GM19397 (cell line): Measurements from ENCODE around the gene CDCP2.
"Not testable (repeated sequence)": the region's sequence is repeated elsewhere in the genome, so short reads cannot be mapped to it uniquely, and the experiment has no call there.

Experiments
- ATAC-seq: cut with Tn5 transposase; IDR thresholded peaks from one replicate; pipeline ENCODE4 v1.9.1; 2021; ENCODE audit warnings: mild to moderate bottlenecking, moderate library complexity; ENCODE audit not compliant: unreplicated experiment

CDCP2 gene

DNA sequence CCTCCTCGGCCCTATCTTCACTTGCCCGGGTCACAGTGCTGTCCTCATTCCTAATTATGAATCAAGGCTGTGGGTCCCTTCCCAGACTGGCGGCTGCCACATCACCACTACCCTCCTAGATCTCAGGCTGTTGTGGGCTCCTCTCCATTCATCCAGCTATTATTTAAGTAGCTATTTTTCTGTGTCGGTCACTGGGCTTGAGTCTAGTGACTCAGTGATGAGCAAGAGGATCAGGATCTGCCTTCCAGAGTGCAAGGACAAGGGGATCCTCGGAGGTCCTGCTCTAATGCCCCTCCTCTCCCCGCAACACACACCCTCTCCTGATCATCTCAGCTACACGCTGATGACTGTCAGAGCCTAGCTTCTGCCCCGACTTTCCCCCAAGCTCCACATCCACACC, 34.1 kb downstream of the CDCP2 start:
- ATAC-seq = no peak

DNA sequence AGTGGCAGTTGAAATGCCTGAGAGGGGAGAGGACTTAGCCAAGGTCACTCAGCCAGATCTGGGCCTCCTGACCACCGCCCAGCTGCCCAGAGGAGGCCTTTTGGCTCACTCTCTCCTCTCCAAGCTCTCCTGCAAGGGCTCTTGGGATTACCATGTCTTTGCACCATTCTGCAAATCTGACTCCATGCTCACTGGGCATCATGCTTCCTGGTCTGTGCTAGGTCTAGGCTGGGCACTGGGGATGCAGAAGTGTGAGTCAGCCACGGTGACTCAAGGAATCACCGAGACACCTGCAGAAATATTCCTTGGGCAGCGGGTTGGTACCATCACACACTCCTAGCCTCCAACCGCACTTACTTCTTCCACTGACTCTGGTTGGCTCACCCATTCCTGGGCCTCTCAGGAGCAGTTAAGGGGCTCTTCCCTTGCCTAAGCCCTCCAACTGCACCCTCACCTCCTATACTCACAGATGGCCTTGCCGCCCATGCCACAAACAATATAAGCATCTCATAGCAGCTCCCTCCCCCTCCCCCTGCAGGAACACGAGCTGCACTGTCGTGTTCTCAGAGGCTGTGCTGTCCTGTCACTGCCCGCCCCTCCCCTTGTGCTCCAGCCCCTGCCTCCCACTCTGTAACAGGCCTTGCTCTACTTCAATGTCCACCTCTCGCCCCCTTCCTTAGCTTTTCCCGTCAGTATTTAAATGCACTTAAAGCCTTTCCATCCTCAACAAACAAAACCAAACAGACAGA, 34.8 kb downstream of the CDCP2 start:
- ATAC-seq = no peak

DNA sequence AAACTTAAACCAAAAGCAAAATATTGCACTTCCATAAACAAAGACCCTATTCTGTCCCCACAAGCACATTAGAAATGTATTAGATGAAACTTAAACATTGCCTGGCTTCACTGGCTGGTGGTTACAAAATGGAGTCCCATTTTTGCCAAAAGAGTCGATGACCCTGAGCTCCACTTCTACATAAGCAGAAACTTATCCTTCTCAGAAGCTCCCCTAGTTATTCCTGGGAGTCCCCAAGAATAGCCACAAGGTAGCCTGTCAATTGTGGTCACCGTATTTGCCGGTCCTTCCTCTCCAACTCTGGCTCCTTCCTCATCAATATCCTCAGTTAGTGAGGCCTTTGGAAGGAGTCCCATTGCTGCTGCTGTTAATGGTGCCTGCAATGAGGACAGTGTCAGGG, 37.3 kb downstream of the CDCP2 start:
- ATAC-seq = no peak

DNA sequence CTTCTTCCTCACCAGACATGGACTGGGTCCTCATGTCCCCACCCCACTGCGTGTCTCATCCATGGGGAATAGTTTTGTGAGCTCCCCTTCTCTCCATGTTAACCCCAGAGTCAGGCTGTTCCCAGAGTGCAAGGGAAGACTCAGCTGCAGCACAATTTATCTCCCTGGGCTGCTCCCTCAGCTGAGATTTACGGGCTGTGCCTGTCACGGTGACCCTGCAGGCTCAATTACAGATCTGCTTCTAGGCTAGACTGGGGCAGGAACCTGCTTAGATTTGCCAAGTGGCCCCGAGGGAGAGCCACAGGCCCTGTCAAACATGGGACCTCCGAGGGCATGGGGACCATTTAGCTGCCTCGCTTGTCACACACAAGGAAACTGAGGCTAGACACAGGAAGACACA, 37.8 kb downstream of the CDCP2 start:
- ATAC-seq = no peak

DNA sequence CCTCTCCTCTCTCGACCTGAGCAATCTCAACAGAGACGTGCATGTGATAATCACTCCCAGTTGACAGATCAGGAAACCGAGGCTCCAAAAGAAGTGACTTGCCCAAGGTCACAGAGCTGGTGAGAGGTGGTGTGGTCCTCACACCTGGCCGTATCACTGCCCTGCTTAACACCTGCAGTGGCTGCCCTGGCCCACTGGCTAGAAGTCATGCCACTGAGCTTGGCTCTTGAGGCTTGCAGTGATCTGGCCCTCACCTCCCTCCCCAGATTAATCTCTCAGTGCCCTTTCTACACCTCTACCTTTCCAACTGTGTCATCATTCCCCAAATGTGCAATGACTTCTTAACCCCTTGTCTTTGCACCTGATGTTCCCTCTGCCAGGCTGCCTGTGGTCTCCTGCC, 38.8 kb downstream of the CDCP2 start:
- ATAC-seq = no peak

DNA sequence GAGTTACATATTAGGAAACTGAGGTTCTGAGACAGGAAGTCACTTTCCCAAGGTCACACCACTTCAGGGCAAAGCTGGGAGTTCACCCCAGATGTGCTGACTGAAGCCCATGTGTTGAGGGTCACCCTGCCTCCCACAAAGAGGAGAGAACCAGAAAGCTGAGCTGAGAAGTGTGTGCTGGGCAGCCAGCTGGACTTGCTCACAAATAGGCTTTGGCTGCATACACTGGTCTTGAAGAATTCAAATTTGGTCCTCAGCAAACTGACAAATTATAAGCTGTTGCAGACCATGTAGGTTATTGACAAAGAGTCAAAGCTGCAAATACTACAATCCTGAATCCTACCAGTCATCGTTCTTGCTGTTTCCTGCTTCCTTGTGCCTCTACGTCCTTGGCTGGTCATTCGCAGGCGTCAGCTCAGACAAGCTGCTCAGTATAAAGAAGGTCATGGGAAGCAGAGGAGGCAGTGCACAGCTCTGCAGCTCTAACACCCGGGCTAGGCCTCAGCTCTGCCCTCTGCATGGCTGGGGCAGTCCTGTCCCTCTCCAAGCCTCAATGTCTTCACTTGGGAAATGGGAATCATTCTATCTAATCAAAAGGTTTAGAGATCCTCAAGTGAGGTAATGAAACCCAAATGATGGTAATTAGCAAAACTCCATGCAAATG, 40.0 kb downstream of the CDCP2 start:
- ATAC-seq = no peak

DNA sequence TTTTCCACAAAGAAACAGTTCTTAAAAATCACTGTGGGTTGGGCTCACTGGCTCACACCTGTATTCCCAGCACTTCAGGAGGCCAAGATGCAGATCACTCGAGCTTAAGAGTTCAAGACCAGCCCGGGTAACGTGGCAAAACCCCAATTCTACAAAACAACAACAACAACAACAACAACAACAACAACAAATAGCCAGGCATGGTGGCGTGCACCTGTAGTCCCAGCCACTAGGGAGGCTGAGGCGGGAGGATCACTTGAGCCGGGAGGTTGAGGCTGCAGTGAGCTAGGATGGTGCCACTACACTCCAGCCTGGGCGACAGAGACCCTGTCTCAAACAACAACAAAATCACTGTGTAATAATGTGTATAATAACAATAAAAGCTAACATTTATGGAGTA, 40.8 kb downstream of the CDCP2 start:
- ATAC-seq = no peak

DNA sequence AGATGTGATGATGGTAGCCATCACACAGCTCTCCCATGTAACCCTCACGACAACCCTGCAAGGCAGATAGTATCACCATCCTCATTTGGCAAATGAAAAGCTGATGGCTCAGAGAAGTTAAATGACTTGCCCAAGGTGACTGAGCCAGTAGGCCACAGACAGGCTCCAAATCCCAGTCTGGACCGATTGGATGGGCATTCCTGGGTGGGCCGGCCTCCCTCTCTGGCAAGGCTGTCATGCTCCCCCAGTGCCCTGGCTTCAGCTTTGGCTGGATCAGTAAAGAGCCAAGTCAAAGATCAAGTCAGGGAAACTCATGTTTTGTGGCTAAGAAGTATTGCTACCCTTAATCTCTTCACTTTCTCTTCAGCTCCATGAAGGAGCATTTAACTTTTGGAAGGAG, 41.2 kb downstream of the CDCP2 start:
- ATAC-seq = no peak

DNA sequence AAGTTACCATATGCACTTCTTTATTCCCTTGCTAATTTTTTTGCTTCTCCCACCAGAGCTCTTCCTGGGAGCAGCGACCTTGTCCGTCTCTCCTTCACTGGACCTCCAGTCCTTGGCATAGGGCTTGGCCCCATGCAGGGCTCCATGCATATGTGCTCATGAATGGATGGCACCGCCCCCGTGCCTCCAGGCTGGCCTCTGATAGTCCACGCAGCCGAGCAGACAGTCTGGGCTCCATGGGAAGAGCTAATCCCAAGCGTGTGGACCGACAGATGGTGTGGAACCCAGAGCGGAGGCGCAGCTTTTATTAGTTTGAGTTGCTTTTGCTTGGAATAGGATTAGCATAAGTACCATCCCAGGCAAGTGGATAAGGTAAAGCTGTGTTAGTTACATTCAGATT, 41.8 kb downstream of the CDCP2 start:
- no peak for ATAC-seq

DNA sequence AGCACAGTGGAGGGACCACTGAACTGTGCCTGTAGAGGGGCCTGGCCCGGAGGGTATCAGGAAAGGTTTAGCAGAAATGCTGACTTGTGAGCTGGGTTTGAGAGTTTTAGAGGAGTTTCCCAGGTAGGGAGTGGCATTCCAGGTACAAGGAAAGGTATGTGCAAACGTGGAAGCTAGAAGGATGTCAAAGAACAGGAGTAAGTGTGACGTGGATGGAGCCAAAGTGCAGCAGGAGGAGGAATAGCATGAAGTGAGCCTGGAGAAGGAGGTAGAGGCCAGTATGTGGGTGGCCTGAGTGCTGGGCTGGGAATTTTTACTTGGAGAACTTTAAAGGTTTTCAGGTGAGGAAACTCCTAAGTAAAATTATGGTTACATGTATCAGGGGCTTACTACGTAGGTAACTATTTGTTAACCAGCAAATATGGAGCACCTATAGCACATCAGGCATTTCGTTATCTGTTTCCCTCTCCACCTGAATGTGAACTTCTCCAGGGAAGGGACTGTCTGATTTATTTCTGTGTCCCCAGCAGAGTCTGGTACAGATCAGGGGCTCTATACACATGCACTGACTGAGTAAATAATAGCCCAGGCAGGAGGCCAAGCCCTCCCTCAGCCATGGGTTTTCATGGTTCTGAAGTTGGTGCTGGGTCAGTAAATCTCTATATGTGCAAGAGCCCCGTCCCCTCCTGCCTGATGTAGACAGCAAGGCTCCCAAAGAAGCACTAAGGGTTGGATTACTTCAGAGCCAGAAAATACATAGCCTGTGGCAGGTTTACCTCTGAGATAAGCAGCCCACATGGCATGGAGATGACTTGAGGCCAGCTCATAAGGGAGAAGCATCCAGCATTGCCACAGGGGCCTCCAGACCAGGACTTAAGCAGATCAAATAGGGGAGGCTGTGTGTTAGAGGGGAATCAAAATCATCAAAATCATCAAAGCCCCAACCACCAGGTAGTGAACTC, 43.4 kb downstream of the CDCP2 start:
- no peak for ATAC-seq

DNA sequence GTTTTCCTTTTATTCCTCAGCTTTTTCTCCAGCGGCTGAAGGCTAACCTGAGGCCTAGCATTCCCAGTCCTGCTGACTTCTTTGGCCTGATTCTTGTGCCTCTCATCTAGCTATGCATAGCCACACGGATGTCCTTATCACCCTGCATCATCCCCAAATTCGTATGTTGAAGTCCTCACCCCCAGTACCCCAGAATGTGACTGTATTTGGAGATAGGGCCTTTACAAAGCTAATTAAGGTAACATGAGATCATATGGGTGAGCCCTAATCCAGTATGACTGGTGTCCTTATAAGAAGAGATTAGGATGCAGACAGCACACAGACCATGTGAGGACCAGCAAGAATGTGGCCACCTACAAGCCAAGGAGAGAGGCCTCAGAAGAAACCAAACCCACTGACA, 44.6 kb downstream of the CDCP2 start:
- ATAC-seq = no peak

DNA sequence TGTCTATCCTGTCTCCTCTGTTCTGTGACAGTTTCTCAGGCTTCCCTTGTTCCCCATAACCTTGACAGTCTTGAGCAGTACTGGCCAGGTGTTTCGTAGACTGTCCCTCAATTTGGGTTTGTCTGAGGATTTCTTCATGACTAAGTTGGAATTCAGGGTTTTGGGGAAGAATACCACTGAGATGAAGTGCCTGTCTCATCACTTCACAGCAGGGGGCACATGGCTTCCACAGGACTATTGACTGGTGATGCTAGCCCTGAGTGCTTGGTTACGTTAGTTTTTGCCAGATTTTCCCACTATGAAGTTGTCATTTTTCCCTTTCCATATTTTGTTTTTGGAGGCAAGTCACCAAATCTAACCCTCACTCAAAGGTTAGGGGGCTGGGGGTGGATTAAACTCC, 45.7 kb downstream of the CDCP2 start:
- ATAC-seq = no peak

DNA sequence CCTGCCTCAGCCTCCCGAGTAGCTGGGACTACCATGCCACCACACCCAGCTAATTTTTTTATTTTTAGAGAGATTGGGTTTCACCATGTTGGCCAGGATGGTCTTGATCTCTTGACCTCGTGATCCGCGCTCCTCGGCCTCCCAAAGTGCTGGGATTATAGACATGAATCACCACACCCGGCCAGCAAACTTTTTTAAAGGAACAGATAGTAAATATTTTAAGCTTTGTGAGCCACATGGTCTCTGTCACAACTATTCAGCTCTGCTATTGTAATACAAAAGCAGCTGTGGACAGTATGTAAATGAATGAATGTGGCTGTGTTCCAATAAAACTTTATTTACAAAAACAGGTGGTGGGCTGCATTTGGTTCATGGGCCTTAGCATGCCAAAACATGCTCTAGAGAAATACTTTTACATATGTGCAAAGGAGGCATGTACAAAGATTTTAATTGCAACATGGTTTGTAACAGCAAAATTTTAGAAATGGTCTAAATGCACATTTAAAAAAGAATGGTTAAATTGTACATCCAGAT, 47.0 kb downstream of the CDCP2 start:
- no peak for ATAC-seq

DNA sequence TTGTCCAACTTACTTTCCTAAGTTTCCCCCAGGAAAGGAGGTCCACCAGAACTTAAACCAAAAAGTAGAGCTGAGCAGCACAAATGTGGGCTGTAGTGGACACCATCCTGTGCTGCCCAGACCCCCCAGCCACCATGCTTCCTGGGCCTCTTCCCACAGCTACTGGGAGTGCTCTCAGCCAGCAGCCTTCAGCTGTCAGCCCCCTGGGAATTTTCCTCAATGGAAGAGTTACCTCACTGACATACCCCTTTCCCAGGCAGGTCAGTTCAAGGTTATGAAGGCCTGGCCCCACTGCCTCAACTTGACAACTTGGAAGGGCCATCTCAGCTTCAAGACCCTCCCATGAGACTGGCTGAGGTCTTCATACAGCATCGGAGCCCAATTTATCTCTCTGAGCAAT, 47.7 kb downstream of the CDCP2 start:
- ATAC-seq = no peak

DNA sequence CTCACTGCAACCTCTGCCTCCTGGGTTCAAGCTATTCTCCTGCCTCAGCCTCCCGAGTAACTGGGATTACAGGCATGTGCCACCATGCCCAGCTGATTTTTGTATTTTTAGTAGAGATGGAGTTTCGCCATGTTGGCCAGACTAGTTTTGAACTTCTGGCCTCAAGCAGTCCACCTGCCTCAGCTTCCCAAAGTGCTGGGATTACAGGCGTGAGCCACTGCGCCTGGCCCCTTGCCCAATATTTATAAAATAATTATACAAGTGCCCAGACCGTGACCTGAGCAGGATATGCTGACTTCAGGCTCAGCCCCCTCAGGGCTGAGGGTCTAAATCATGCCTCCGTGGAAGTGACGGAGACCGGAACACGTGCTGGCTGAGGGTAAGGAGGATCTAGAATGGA, 48.2 kb downstream of the CDCP2 start:
- ATAC-seq = not testable (repeated sequence)

DNA sequence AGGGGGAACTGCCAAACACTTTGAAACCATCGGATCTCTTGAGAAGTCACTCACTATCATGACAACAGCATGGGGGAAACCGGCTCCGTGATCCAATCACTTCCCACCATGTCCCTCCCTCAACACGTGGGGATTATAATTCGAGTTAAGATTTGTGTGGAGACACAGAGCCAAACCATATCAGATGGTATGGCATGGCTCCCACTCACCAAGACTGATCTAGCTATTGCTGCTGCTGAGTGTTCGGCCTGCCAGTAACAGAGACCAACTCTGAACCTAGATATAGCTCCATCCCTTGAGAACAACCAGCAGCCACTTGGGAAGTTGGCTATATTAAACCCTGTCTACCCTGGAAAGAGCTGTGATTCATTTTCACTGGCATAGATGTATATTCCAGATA, 49.4 kb downstream of the CDCP2 start:
- no peak for ATAC-seq

DNA sequence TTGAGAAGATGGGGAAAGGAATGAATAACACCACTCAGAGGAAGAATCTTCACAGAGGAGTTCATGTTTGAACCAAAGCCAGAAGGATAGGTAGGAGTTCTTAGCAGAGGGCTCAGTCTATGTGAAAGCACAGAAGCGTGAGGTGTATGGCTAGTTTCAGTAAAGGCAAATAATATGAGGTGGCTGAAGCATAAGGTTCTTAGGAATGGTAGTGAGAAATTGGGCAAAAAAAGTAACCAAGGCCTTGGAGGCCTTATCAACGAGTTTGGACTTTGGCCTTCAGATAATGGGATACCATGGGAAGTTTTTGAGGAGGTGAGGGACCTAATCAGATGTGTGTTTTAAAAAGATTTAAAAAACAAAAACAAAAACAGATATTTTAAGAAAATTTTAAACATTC, 52.3 kb downstream of the CDCP2 start:
- no peak for ATAC-seq

DNA sequence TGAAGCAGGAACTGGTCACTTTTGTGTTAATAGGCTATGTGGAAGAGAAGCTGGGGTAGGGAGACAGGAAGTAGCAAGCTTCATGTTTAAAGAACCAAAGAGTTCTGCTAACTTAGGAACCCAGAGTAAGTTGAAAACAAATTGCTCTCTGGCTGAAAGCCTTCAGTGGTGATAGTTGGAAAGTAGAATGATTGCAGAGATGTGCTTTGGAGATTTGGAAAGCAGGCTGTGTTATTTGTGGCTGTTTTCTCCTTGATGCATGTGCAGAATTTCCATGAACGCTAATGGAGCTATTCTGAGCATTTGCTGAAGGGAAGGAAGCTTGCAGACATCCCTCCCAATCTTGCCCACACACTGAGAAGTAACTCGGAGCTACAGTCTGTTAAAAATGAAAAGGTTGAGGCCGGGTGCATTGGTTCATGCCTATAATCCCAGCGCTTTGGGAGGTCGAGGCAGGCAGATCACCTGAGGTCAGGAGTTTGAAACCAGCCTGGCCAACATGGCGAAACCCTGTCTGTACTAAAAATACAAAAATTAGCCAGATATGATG, 53.7 kb downstream of the CDCP2 start:
- ATAC-seq = no peak

DNA sequence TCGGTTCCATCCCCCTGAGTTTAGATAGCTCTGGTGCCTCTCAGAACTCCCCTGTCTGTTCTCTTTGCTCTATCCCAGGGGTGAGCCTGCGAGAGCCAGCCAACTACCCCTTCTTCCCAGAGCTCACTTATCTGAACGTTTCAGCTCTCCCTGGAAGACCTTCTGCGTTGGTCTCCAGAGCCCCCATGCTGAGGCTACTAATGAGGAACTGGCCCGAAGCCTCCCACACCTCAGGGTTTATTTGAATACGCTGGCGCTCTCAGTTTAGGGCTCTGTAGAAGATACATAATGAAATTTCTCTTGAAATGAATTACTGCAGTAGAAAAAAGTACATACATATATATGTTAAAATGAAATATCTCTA, 55.9 kb downstream of the CDCP2 start:
- no peak for ATAC-seq

DNA sequence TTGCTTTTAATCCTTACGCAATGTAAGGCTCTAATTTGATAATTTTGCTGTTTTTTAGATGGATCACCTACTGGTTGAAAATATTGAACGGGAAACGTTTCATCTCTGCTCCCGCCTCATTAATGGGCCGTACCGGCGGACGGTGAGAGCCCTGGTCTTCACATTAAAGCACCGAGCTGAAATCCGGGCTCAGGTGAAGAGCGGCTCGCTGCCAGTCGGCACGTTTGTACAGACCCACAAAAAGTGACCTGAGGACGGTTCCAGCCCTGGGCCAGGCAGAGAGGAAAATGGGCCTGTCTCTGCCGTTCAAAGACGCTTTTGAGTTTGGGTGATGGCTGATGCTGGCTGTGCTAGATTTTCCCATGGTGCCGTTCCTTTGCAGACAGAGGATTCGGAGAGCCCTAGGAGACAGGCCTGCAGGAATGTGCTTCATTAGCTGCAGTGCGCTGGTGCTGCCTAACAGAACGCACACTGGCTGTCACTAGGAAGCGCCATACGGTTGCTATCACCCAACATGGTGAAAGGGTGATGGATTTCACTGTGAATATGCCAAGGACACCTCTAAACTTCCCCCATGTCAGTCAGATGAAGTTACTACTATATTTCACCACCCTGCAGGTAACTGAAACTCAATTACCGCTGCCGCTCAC, 56.4 kb downstream of the CDCP2 start:
- no peak for ATAC-seq
